Measurements from ENCODE around the gene BTC.
"Not testable (repeated sequence)": the region's sequence is repeated elsewhere in the genome, so short reads cannot be mapped to it uniquely, and the experiment has no call there.

The BTC gene

GRCh38 chr4:74758551-74759145 lies 35.7 kb downstream of the BTC start:
- DNase-seq (ENCODE audit: low read depth): no peak

- no peak for DNase-seq (ENCODE audit: low read depth)
These were observed 37.2 kb downstream of the BTC start for GRCh38 chr4:74757136-74757535.

- DNase-seq (ENCODE audit: low read depth): no peak
These were observed 38.8 kb downstream of the BTC start for GRCh38 chr4:74755486-74755885.

- no peak for DNase-seq (ENCODE audit: low read depth)
These were observed 40.1 kb downstream of the BTC start for GRCh38 chr4:74754218-74754617.

- DNase-seq (ENCODE audit: low read depth): no peak
These were observed 41.5 kb downstream of the BTC start for GRCh38 chr4:74752798-74753197.

GRCh38 chr4:74751856-74752255 lies 42.5 kb downstream of the BTC start:
- DNase-seq (ENCODE audit: low read depth): no peak

GRCh38 chr4:74751247-74751646 lies 43.1 kb downstream of the BTC start:
- DNase-seq (ENCODE audit: low read depth): no peak

- no peak for DNase-seq (ENCODE audit: low read depth)
These were observed 52.1 kb downstream of the BTC start for GRCh38 chr4:74742185-74742584.

GRCh38 chr4:74738464-74739143 lies 55.7 kb downstream of the BTC start:
- no peak for DNase-seq (ENCODE audit: low read depth)

GRCh38 chr4:74734995-74735394 lies 59.3 kb downstream of the BTC start:
- no peak for DNase-seq (ENCODE audit: low read depth)

GRCh38 chr4:74733756-74734155 lies 60.6 kb downstream of the BTC start:
- DNase-seq (ENCODE audit: low read depth): no peak

GRCh38 chr4:74724979-74725378 lies 69.3 kb downstream of the BTC start:
- no peak for DNase-seq (ENCODE audit: low read depth)

- DNase-seq (ENCODE audit: low read depth): no peak
These were observed 77.9 kb downstream of the BTC start for GRCh38 chr4:74716436-74716765.

GRCh38 chr4:74715706-74716435 lies 78.5 kb downstream of the BTC start:
- no peak for DNase-seq (ENCODE audit: low read depth)

GRCh38 chr4:74714611-74715130 lies 79.7 kb downstream of the BTC start:
- DNase-seq (ENCODE audit: low read depth): no peak

GRCh38 chr4:74708135-74708534 lies 86.2 kb downstream of the BTC start:
- not testable (repeated sequence) for DNase-seq (ENCODE audit: low read depth)

All from stimulated activated CD4-positive, alpha-beta T cell treated with anti-CD3 and anti-CD28 coated beads, Interleukin-2, amount 100 ng/mL, for 4 hours (primary cell).